Measurements from ENCODE around the gene NFAM1. TPM values are rescaled to one million over a fixed set of nuclear protein-coding genes. Genes with fewer than 3 reads are reported as not detected.

Gene NFAM1
- total RNA-seq, 4 donors from 2014 or later: 0.11 to 1.9 (median 0.99) TPM

DNA sequence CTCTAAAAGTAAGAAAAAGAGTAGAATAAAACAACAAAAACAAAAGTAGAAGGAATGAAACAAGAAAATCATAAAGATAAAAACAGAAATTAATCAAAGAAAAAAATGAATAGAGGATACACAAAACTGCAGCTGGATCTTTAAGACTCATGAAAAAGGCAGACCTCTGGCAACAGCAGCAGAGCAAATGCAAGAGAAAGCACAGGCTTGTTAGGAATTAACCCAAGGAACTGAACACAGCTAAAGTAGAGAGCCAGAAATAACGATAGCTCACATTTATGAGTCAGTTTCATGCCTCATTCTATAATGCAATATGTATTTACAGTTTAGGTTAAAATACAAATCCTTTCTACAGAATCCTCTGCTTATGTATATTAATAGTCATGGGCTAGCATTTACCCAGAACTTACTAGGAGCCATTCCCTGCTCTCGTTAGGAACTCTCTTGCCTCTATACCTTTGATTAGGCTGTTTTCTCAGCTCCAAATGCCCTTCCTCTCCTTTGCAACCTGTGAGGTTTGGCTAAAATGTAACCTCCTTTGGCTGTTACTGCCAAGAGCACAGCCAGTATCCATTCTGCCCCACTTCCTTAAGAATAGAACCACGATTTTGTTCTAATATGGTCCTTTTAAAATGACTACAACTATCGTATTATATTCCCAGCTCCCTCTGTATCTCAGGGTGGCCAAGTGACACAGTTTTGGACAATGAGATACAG lies 38.3 kb upstream of the NFAM1 start:
- DNase-seq: no peak
- no peak overlapping the region for H3K27ac ChIP-seq
- intact Hi-C loops (cut with DNase I): no loop called here
- no peaks in the 10 kb centered on the region for H3K36me3 ChIP-seq
- 53 to 60% methylated on average over 4 of the region's 4 CpGs for WGBS, 2 donors
- H3K4me1 ChIP-seq: no peaks in the 10 kb centered on the region
- TF ChIP-seq, protein P1, sequence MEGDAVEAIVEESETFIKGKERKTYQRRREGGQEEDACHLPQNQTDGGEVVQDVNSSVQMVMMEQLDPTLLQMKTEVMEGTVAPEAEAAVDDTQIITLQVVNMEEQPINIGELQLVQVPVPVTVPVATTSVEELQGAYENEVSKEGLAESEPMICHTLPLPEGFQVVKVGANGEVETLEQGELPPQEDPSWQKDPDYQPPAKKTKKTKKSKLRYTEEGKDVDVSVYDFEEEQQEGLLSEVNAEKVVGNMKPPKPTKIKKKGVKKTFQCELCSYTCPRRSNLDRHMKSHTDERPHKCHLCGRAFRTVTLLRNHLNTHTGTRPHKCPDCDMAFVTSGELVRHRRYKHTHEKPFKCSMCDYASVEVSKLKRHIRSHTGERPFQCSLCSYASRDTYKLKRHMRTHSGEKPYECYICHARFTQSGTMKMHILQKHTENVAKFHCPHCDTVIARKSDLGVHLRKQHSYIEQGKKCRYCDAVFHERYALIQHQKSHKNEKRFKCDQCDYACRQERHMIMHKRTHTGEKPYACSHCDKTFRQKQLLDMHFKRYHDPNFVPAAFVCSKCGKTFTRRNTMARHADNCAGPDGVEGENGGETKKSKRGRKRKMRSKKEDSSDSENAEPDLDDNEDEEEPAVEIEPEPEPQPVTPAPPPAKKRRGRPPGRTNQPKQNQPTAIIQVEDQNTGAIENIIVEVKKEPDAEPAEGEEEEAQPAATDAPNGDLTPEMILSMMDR (IDR thresholded peaks at IDR 0.05): no peak
- TF ChIP-seq POLR2A (IDR thresholded peaks at IDR 0.05): no peak
- no peak overlapping the region for H3K4me3 ChIP-seq
- no peaks in the 10 kb centered on the region for H3K27me3 ChIP-seq
- no peaks in the 10 kb centered on the region for H3K9me3 ChIP-seq

DNA sequence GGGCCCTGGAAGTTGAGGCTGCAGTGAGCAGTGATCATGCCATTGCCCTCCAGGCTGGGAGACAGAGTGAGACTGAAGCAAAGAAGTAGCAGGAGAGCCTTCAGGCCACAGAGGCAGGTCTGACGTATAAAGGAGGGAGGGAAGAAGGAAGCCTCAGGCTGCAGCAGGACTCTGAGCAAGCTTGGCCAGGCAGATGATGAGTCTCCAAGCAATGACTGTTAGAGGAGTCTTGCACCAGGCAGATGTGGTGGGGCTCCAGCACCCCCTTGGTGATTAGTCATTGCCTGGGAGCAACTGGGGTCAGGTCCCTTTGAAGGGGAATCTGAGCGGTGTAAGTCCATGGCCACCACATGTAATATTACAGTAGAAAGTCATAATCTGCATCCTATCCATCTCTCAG lies 36.6 kb upstream of the NFAM1 start:
- no peaks in the 10 kb centered on the region for H3K36me3 ChIP-seq
- TF ChIP-seq, protein P1 (IDR thresholded peaks at IDR 0.05): no peak
- no peak for TF ChIP-seq POLR2A (IDR thresholded peaks at IDR 0.05)
- H3K4me1 ChIP-seq: no peaks in the 10 kb centered on the region
- H3K9me3 ChIP-seq: no peaks in the 10 kb centered on the region
- intact Hi-C loops (cut with DNase I): no loop called here
- no peak overlapping the region for H3K4me3 ChIP-seq
- no peak for DNase-seq
- whole genome bisulfite sequencing, 2 donors: 70 to 71% methylated on average over 1 to 2 of the region's 2 CpGs
- no peaks in the 10 kb centered on the region for H3K27me3 ChIP-seq
- H3K27ac ChIP-seq: no peak overlapping the region

DNA sequence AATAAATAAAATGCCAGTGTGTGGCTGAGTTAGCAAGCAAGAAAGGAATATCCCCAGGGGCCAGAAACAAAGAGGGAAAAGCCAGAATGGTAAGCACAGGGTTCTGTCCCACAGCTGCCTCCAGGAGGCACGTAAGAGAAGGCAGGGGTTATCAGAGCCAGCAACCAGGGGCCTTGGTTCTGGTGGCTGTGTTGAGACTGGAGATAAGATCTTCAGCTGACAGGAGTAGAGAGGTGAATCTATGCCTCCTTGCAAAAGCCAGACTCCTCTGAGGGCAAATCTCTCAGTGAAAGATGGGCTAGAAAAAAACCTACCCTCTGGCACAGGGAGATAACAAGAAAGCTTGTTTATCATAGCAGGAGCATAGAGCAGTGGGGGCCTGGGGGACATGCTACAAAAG lies 29.8 kb upstream of the NFAM1 start:
- no peaks in the 10 kb centered on the region for H3K36me3 ChIP-seq
- 36 to 73% methylated on average over 1 of the region's 1 CpG for WGBS, 2 donors
- peaks cover 0 to 64% (median 0%) of the 10 kb centered on the region in 4 donors for H3K27me3 ChIP-seq
- no peaks in the 10 kb centered on the region for H3K4me1 ChIP-seq
- no peak overlapping the region for H3K27ac ChIP-seq
- H3K4me3 ChIP-seq: no peak overlapping the region
- no peak for TF ChIP-seq POLR2A (IDR thresholded peaks at IDR 0.05)
- TF ChIP-seq, protein P1 (IDR thresholded peaks at IDR 0.05): no peak
- intact Hi-C loops (cut with DNase I): no loop called here
- DNase-seq: no peak
- H3K9me3 ChIP-seq: no peaks in the 10 kb centered on the region

DNA sequence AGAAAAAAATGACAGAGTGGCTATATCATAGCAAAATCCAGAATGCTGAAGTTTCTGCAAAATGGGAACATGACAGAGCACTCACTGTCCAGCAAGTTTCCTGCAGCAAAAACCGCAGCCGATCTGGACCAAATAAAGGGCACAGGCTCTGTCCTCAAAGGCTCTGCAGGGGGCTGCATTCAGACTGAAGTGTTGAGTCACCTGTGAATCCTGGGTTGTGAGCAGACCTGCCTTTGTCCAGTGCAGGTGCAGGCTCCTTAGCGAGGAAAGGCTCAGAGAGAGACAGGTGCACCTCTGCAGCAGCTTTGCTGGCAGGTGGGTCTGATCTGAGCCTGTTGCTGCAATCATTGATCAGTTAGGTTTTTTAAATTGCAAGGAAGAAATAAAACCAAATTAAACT lies 29.3 kb upstream of the NFAM1 start:
- Histone ChIP-seq H3K4me3 (no peak overlapping the region), H3K27ac (no peak overlapping the region), H3K27me3 (peaks cover 0 to 64% (median 0%) of the 10 kb centered on the region in 4 donors), H3K36me3 (no peaks in the 10 kb centered on the region), H3K9me3 (no peaks in the 10 kb centered on the region), H3K4me1 (no peaks in the 10 kb centered on the region)
- TF ChIP-seq, protein P1 (IDR thresholded peaks at IDR 0.05): no peak
- no peak for TF ChIP-seq POLR2A (IDR thresholded peaks at IDR 0.05)
- intact Hi-C loops (cut with DNase I): no loop called here
- DNase-seq: no peak
- WGBS, 2 donors: 59 to 74% methylated on average over 3 of the region's 3 CpGs

DNA sequence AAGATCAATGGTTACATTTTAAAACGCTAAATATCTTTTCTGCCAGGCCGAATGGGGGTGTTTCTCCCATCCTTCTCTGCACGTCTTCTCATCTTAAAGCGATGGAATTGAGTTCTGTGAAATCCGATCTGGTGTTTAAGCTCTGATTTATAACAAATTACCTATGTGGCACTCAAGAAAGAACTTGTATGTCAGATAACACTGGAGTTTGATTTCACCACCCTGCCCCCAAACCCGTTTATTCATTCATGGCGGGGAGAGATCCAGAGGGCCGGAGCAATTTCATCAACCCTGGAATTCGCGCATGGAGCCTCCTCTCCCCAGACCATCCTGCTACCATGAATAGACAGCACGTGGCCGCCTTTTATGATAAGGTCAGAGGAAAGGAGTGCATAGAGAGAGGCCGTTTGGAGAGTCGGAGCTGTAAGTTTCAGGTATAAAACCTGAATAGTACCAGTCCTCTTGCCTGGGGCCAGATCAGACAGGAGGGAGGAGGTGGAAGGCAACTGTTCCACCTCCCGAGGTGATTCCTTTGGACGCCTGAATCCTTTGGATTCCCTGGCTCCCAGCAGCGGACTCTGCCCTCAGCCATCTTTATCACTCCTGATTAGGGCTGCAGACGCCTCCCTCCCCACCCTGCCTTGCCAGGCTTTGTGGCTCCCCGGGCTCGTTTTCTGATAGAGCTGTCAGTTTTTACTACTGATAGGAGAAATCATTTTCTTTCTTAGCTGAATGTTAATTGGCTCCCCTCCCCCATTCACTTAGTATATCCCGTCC lies 27.3 kb upstream of the NFAM1 start:
- no peaks in the 10 kb centered on the region for H3K9me3 ChIP-seq
- intact Hi-C loops (cut with DNase I): loop anchor here (10.0 kb wide), 1 partner anchor 505 kb away; the partner anchor contains the start of gene SMIM45
- no peaks in the 10 kb centered on the region for H3K4me1 ChIP-seq
- 29 to 41% methylated on average over 18 to 21 of the region's 21 CpGs for WGBS, 2 donors
- H3K36me3 ChIP-seq: no peaks in the 10 kb centered on the region
- no peak for DNase-seq
- no peak overlapping the region for H3K4me3 ChIP-seq
- TF ChIP-seq, protein P1 (IDR thresholded peaks at IDR 0.05): no peak
- TF ChIP-seq POLR2A (IDR thresholded peaks at IDR 0.05): no peak
- peaks cover 0 to 76% (median 0%) of the 10 kb centered on the region in 4 donors for H3K27me3 ChIP-seq
- no peak overlapping the region for H3K27ac ChIP-seq
